ENCODE results near the gene CHD5.

- TF ChIP-seq CREM (CRISPR knock-in tag; IDR thresholded peaks at IDR 0.05) (no peak), ZBTB43 (CRISPR knock-in tag; IDR thresholded peaks at IDR 0.05) (no peak), E2F4 (CRISPR knock-in tag; IDR thresholded peaks at IDR 0.05; ENCODE audit: borderline replicate concordance, low read depth) (no peak), CTCF (IDR thresholded peaks at IDR 0.05) (no peak), SP1 (CRISPR knock-in tag; conservative IDR thresholded peaks at IDR 0.05) (no peak), MAX (CRISPR knock-in tag; IDR thresholded peaks at IDR 0.05) (no peak), CREB1 (CRISPR knock-in tag; IDR thresholded peaks at IDR 0.05) (no peak), ATF1 (CRISPR knock-in tag; IDR thresholded peaks at IDR 0.05) (no peak), ATF2 (CRISPR knock-in tag; IDR thresholded peaks at IDR 0.05; ENCODE audit: borderline replicate concordance, low read depth) (no peak), KAT7 (CRISPR knock-in tag; IDR thresholded peaks at IDR 0.05; ENCODE audit: borderline replicate concordance) (no peak), ZNF121 (CRISPR knock-in tag; IDR thresholded peaks at IDR 0.05) (no peak), AFF4 (CRISPR knock-in tag; IDR thresholded peaks at IDR 0.05; ENCODE audit: borderline replicate concordance) (no peak)
Observed at GRCh38 chr1:6141592-6141991, 38.5 kb downstream of the CHD5 start.
